NCI-H1105 (cell line): ENCODE measurements around the gene PLXDC1.

Experiments used
- DNase-seq: peaks from one replicate; lab custom pipeline; 2025; lab: John Stamatoyannopoulos, UW

PLXDC1 gene

GRCh38 chr17:39014044-39014794, 137.2 kb downstream of the PLXDC1 start:
- DNase-seq = no peak
